SK-MEL-5 (cell line): ENCODE measurements around the gene VPS26B. TPM values are rescaled to one million over a fixed set of nuclear protein-coding genes. Genes with fewer than 3 reads are reported as not detected.
"Not testable (repeated sequence)": the region's sequence is repeated elsewhere in the genome, so short reads cannot be mapped to it uniquely, and the experiment has no call there.

Experiments
- DNase-seq: peaks from one replicate; pipeline ENCODE4 v3.0.0-alpha.2; 2016; ENCODE audit warnings: low read depth, low spot score
- in situ Hi-C: cut with HindIII; loops from 2 replicates; pipeline ENCODE4 v1.10.0; 2016; ENCODE audit warnings: low sequenced_read_pairs, high pct_unique_total_duplicates, low pct_unique_long_range_greater_than_20kb
- total RNA-seq: library from RNA; depleted of rRNA; stranded (reverse); fragments of >200 nt; shearing (Covaris generic); gene quantifications from 2 replicates; pipeline ENCODE4 v1.2.3, GENCODE V29; 2014

The VPS26B gene
- total RNA-seq, 1 experiment from 2014 or later = 22.3 TPM

DNA sequence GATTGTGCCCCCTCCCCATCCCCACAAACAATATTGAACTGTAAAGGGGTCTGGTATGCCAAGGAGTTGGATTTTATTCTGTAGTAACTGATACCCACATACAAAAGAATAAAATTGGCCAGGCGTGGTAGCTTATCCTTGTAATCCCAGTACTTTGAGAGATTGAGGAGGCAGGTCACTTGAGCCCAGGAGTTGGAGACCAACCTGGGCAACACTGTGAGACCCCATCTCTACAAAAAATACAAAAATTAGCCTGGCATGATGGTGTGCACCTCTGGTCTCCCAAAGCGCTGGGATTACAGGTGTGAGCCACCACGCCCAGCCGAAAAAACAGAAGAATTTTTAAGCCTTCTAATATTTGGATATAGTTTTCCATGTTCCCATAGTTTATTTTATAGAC, 47.5 kb downstream of the VPS26B start:
- in situ Hi-C loops = no loop called here
- DNase-seq = no peak

DNA sequence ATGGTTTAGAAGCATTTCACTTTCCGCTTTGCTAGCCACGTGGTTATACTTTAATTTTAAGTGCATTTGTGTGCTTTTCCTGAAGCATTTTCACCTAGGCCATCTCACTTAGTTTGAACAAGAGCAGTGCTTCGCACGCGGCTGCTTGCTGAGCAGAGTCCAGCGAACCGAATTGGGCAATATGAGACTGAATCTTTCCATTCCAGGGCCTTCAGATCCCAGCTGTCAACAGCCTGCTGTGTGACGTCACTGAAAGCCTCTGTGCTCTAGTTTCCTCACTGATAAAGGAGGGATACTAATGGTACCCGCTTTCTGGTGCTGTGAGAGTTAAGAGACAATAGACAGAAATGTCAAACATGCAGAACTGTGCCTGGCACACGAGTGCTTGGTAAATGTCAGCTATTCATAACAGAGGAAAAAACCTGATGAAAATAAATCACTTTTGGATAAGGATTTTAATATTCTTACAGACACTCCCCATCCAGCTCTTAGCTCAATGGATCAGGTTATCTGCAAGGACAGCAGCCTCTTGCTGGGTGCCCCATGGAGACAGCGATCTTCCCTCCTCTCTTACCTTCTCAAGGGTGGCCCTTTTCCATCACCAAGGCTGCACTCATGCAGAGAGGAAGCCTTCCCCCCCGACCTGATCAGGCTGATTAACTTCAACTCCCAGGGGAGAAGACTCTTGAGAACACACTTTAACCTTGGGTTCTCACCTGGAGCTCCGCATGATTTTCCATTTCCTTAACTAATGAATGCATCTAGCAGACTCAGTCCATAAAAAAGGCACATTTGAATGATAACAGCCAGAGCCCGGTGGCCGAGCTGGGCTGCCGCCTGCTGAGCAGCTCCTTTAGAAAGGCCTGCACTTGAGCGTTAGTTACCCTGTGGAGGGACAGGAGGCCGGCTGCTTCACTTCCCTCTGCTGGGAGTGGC, 48.2 kb downstream of the VPS26B start:
- in situ Hi-C loops = no loop called here
- DNase-seq = no peak

DNA sequence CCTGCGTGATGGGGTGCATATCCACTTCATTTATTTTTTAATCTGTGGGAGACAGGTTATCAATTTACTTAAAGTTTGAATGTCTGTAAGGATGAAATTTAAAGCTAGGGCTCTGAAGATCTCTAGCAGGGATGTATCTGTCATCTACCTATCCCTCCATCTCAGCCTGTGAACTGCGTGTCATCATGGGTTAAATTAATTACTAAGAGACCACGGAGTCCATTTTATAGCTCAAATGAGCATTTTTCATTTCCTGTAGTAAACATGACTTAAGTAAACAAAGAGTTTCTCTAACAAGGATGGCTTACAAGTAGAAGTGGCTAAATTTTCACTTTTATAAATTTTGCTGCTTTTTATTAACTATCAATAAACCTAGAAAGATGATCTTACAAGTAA, 48.8 kb downstream of the VPS26B start:
- in situ Hi-C loops = no loop called here
- no peak for DNase-seq

GRCh38 chr11:134275188-134275533, 50.7 kb downstream of the VPS26B start:
- DNase-seq = no peak
- in situ Hi-C loops = no loop called here

- in situ Hi-C loops = no loop called here
- DNase-seq = no peak
Measured at GRCh38 chr11:134275534-134276395, 51.3 kb downstream of the VPS26B start, which contains the start of gene GLB1L3. Gene GLB1L3 (plus strand): TSS chr11:134276379. CDS start chr11:134276741, 362 bp downstream.

GRCh38 chr11:134276396-134277182, 52.1 kb downstream of the VPS26B start:
- DNase-seq = no peak
- in situ Hi-C loops = no loop called here

DNA sequence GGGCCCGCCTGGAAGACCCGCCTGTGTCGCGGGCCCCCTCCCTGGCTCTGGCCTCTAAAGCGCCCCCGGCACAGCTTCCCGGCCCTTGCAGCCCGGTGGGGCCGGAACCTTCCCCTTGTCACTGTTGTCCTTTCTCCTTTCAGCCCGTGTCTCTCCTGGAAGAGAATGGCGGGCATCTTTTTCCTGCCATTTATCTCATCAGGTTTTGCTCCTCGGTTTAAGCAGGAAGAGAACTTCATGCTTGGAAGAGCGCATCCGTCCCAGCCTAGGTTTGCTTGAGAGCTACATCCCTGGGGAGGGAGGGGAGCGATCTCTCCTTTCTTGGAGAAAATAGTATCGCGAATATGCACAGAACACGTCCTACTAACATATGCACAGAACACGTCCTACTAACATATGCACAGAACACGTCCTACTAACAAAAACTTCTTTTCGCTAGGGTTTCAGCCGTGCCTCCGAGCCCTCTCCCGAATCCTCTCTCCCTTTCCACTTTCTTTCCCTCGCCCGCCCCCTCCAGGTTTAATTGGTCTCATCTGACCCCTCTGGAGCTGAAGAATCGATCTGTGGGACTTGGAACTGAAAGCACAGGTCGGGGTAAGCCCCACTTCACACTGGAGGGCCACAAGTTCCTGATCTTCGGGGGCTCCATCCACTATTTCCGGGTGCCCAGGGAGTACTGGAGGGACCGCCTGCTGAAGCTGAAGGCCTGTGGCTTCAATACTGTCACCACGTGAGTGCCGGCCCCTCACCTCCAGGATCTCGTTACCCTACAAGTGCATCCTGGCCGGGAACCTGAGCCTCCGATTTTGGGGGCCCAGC, 52.9 kb downstream of the VPS26B start:
- no peak for DNase-seq
- in situ Hi-C loops = no loop called here

GRCh38 chr11:134278356-134278755, 53.9 kb downstream of the VPS26B start:
- in situ Hi-C loops = no loop called here

GRCh38 chr11:134281635-134282034, 57.2 kb downstream of the VPS26B start:
- DNase-seq, in situ Hi-C loops: not testable (repeated sequence)

More at GRCh38 chr11:134278356-134278755, 53.9 kb downstream of the VPS26B start:
- no peak for DNase-seq

DNA sequence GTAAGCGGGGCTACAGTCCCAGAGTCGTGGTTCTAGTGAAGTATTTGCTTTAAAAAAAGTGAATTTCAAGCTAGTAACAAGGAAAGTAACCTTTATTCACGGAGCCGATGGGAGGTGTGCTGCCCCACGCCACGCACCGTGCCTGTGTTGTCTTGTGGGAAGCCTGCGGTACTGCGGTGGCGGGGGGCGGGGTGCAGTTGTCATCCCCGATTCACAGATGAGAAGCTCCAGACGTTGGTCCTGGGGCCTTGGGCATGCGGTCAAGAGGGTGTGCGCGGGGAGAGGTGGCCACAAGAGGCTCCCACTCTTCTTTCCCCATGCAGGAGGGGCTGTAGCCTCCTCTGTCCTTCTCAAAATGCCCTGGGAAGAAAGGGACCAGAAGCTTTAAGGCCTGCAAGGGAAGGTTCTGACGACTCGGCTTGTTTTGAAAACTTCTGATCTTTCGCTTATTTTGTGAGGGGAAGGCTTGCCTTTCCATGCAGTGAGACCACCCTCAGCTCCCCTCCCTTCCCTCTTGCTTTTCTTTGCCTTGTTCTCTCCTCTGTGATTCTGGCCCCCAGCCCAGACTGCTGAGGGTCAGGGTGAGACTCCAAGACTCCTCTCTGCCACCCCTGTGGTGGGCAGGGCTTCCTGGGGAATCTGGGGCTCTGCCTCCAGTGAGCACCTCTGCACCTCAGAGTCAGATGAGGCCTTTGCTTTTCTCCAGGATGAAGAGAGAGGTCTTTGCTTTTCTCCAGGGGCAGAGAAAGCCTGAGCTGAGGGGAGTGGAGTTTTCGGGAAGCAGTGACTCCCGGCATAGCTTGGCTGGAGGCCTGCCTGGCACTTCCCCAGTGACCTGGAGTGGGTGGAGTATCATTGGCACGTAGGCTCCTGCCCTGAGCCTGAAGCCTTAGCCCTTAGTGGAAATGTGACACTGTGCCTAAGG, 57.9 kb downstream of the VPS26B start:
- in situ Hi-C loops = no loop called here
- DNase-seq = no peak

DNA sequence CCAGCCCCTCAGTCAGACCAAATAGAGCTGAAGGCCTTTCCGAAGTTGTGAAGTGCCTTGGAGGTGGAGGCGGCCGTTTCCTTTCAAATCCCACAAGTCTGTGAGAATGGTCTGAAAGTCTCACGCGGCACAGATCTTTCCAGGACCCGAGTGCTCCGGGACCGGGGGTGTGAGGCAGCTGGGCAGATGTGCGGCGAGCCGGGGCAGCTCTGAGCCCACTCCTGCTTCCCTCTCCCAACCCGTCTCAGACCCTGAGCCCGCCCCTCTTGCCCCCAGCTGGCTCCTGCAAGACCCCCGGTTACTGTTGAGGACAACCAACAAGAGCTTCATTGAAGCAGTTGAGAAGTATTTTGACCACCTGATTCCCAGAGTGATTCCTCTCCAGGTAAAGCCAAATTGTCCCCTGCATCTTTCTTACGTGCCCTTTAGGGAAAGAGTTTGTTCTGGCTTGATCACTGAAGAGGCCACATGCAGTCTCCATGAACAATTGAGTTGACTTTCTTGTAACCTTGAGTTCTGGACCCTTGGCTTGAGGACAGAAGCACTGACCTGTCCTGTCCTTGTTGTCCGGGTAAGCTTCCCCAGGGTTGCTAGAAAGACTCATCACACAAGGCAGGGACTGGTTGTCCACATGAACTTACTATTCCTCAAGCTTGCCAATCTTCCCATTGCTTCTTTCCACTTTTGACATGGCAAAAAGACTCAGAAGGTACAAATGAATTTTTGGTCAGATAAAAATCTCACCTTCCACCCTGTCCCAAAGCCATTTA, 59.2 kb downstream of the VPS26B start:
- no peak for DNase-seq
- in situ Hi-C loops = no loop called here

GRCh38 chr11:134284349-134284748, 59.9 kb downstream of the VPS26B start:
- DNase-seq, in situ Hi-C loops: not testable (repeated sequence)

- in situ Hi-C loops = no loop called here
- no peak for DNase-seq
Measured at GRCh38 chr11:134287561-134287960, 63.1 kb downstream of the VPS26B start.

- in situ Hi-C loops = no loop called here
- no peak for DNase-seq
Measured at GRCh38 chr11:134288486-134288885, 64.0 kb downstream of the VPS26B start.

- in situ Hi-C loops = no loop called here
- no peak for DNase-seq
Measured at GRCh38 chr11:134289167-134289566, 64.7 kb downstream of the VPS26B start.
